Body of pancreas (tissue), 4 donors: ENCODE measurements around the gene SLC33A1. TPM values are rescaled to one million over a fixed set of nuclear protein-coding genes. Genes with fewer than 3 reads are reported as not detected.
"Not testable (repeated sequence)": the region's sequence is repeated elsewhere in the genome, so short reads cannot be mapped to it uniquely, and the experiment has no call there.

ENCODE experiments used
- ATAC-seq: fragments of 150-250 bp; one replicate; pipeline ENCODE4 v1.9.1; 2016
- DNase-seq, 4 donors: peaks; one replicate each; pipeline ENCODE4 v3.0.0-alpha.2; 2019
- H3K27ac ChIP-seq, 4 donors: fragments of 200-600 bp; sonication (generic); 1 replicate in 3 of 4; 2 replicates in 1 of 4; pipeline versions ENCODE4 v1.5.1 to v1.6.1; 2016 to 2019; ENCODE audit warnings: mild to moderate bottlenecking in 1 of 4, mixed read lengths in 1 of 4, moderate library complexity in 1 of 4
- H3K27me3 ChIP-seq, 2 donors: fragments of 200-600 bp; sonication (generic); one replicate each; pipeline ENCODE4 v1.6.0; 2016; ENCODE audit warnings: mild to moderate bottlenecking in 1 of 2
- H3K36me3 ChIP-seq, 2 donors: fragments of 200-600 bp; sonication (generic); replicated peaks in 1 of 2; 2 replicates each; pipeline ENCODE4 v1.5.1; 2016; ENCODE audit warnings: low read depth in 2 of 2; ENCODE audit not compliant: insufficient read depth in 1 of 2
- H3K4me1 ChIP-seq: fragments of 200-600 bp; sonication (generic); one replicate; pipeline ENCODE4 v1.6.0; 2016
- H3K4me3 ChIP-seq, 2 donors: fragments of 200-600 bp; sonication (generic); 1 replicate in 1 of 2; 2 replicates in 1 of 2; pipeline ENCODE4 v1.5.1; 2016 to 2019
- H3K9me3 ChIP-seq, 3 donors: fragments of 200-600 bp; sonication (generic); 1 replicate in 2 of 3; 2 replicates in 1 of 3; pipeline ENCODE4 v1.5.1; 2016
- POLR2A ChIP-seq, 3 donors: fragments of 450-650 bp; IDR thresholded peaks; one replicate each; pipeline ENCODE4 v1.6.1; 2016; ENCODE audit warnings: antibody characterized with exemption in 3 of 3, mild to moderate bottlenecking in 2 of 3
- WGBS, 2 donors: methylation state at CpG; one replicate each; pipeline ENCODE4 v1.1.5; 2017; 5-methylcytosine and 5-hydroxymethylcytosine counted together
- intact Hi-C: fragments of 100-400 bp; cut with DNase I; formaldehyde crosslinking; loops from one replicate; pipeline ENCODE4 v1.15.1; 2023
- total RNA-seq, 2 donors: library from RNA; depleted of rRNA; stranded (reverse); fragments of >200 nt; gene quantifications; one replicate each; pipeline ENCODE4 v1.1.0, GENCODE V29; 2016
- TF ChIP-seq, protein P1 (sequence below), 7 experiments: fragments of 450-650 bp in 4 of 7; fragments of 200-600 bp in 3 of 7; sonication (generic) in 3 of 7; IDR thresholded peaks; one replicate each; pipeline ENCODE4 v1.5.1; 2016 to 2019; ENCODE audit warnings: antibody characterized with exemption in 7 of 7

Gene SLC33A1
- total RNA-seq, 2 donors from 2014 or later: 40.0 to 42.2 TPM

DNA sequence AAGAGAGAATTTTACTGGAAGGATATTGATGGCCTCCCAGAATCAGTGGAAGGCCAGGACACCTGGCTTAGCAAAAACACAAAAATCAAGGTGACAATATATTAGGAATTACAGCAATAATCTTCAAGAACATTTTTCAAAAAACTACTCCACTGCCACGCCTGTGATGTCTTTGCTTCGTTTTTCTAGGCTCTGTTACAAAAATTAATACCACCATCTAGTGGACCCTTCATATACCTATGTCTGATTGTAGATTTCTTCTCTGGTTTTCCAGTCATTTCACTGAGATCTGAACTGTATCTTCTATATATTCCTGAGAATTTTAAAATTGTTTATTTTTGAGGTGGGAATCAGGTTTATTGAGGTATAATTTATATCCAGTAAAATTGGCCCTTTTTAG, 5.6 kb upstream of the SLC33A1 start:
- 0 to 2% methylated on average over 2 of the region's 2 CpGs for WGBS, 2 donors
- Histone ChIP-seq H3K9me3 (no peaks in the 10 kb centered on the region), H3K27ac (peak overlapping the region in 3 of 4 donors; percentile 15 to 44 (median 34)), H3K4me3 (no peak overlapping the region), H3K27me3 (no peaks in the 10 kb centered on the region), H3K4me1 (peaks cover 13% of the 10 kb centered on the region), H3K36me3 (no peaks in the 10 kb centered on the region)
- intact Hi-C loops: no loop called here
- TF ChIP-seq POLR2A (IDR thresholded peaks at IDR 0.05): no peak
- TF ChIP-seq, protein P1, sequence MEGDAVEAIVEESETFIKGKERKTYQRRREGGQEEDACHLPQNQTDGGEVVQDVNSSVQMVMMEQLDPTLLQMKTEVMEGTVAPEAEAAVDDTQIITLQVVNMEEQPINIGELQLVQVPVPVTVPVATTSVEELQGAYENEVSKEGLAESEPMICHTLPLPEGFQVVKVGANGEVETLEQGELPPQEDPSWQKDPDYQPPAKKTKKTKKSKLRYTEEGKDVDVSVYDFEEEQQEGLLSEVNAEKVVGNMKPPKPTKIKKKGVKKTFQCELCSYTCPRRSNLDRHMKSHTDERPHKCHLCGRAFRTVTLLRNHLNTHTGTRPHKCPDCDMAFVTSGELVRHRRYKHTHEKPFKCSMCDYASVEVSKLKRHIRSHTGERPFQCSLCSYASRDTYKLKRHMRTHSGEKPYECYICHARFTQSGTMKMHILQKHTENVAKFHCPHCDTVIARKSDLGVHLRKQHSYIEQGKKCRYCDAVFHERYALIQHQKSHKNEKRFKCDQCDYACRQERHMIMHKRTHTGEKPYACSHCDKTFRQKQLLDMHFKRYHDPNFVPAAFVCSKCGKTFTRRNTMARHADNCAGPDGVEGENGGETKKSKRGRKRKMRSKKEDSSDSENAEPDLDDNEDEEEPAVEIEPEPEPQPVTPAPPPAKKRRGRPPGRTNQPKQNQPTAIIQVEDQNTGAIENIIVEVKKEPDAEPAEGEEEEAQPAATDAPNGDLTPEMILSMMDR (IDR thresholded peaks at IDR 0.05): peak in 6 of 7 experiments; percentile 14 to 60 (median 47)
- no peak for DNase-seq
- peak; percentile 65 for ATAC-seq

DNA sequence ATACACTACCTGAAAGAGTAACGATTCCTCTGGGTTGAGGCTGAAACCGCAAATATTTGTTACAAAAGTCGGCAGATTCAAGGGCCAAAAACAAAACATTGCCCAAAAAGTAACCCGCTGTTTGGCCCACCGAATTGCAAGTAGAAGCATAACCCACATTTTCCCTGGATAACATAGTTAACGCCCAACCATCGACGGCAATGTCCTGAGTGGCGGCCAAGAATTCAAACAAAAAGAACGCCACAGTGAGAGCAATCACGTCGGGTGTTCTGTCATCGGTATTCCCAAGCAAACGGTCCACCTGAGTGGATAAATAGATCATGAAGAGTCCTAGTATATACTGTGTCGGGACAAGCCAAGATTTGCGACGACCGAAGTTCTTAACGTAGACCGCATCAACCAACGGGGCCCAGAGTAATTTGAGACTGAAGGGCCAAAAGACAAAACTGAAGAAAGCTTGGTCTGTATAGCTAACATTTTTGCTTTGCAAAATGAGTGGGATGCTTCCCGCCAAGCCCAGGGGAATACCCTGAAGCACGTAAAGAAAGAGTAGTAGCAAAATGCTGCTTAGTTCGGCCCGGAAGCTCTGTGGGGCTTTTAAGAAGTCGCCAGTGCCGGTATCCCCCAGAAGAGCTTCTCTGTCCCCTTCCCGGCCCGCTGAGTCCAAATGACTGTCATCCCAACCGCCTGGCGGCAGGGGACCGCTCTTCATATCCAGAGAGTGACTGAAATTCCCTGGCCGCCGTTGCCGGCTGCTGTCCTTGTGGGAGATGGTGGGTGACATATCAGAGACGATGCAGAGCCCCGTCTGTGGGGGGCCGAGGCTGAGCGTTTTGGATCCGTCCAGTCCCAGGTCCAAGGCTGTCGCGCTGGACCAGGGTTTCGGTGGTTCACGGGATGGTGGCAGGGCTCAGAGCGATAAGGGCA, 750 bp downstream of the SLC33A1 start:
- Histone ChIP-seq H3K27ac (peak overlapping the region; percentile 74 to 97 (median 85)), H3K9me3 (no peaks in the 10 kb centered on the region), H3K4me3 (peak overlapping the region; percentile 64 to 93), H3K27me3 (no peaks in the 10 kb centered on the region), H3K36me3 (no peaks in the 10 kb centered on the region), H3K4me1 (peaks cover 33% of the 10 kb centered on the region)
- DNase-seq (peak in 1 of 4 donors; percentile 33), ATAC-seq (peak; percentile 0)
- TF ChIP-seq, protein P1 (IDR thresholded peaks at IDR 0.05): peak in 3 of 7 experiments; percentile 17 to 33 (median 22)
- no peak for TF ChIP-seq POLR2A (IDR thresholded peaks at IDR 0.05)
- intact Hi-C loops: no loop called here
- WGBS, 2 donors: 1% methylated on average over 28 to 45 of the region's 45 CpGs

DNA sequence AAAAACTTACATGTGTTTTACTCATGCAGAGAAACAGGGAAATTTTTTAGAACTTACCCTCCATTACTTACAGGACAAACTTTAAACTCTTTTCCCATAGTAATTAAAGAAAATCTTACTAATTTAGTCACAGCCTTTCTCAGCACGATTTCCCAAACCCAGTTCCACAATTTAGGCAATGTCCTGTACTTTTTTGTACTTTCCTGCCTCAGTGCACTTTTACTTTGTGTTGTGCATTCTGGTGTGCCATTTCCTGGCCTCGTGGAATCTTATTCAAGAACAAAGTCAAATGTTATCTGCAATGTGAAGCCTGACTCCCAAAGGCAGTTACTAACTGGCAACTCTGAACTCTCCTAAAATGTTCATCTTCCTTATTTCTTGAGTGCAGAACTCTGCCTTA, 1.9 kb downstream of the SLC33A1 start:
- H3K4me3 ChIP-seq: peak overlapping the region; percentile 13 to 93
- TF ChIP-seq POLR2A (IDR thresholded peaks at IDR 0.05): no peak
- TF ChIP-seq, protein P1 (IDR thresholded peaks at IDR 0.05): no peak
- ATAC-seq: no peak
- H3K9me3 ChIP-seq: no peaks in the 10 kb centered on the region
- H3K27ac ChIP-seq: peak overlapping the region in 3 of 4 donors; percentile 2 to 94 (median 42)
- WGBS, 2 donors: 10 to 19% methylated on average over 2 of the region's 2 CpGs
- H3K27me3 ChIP-seq: no peaks in the 10 kb centered on the region
- DNase-seq: no peak
- no peaks in the 10 kb centered on the region for H3K36me3 ChIP-seq
- intact Hi-C loops: no loop called here
- H3K4me1 ChIP-seq: peaks cover 41% of the 10 kb centered on the region

DNA sequence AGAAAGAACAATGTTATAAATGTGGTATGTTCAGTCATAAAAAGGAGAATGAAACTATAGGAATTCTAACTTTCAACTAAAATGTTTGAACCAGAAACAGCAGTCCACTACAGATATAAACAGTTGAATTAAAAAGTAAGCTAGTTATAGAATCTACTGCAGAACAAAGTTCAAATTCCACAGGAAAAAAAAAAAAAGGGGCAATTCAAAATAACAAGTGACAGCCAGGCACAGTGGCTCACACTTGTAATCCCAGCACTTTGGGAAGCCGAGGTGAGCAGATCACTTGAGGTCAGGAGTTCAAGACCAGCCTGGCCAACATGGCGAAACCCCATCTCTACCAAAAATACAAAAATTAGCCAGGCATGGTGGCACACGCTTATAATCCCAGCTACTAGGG, 4.8 kb downstream of the SLC33A1 start:
- 43 to 50% methylated on average over 3 of the region's 3 CpGs for WGBS, 2 donors
- DNase-seq, H3K36me3 ChIP-seq, ATAC-seq, intact Hi-C loops, H3K27me3 ChIP-seq, H3K4me3 ChIP-seq, H3K9me3 ChIP-seq: not testable (repeated sequence)
- peaks cover 55% of the 10 kb centered on the region for H3K4me1 ChIP-seq
- H3K27ac ChIP-seq: peak overlapping the region in 1 of 4 donors; percentile 42

DNA sequence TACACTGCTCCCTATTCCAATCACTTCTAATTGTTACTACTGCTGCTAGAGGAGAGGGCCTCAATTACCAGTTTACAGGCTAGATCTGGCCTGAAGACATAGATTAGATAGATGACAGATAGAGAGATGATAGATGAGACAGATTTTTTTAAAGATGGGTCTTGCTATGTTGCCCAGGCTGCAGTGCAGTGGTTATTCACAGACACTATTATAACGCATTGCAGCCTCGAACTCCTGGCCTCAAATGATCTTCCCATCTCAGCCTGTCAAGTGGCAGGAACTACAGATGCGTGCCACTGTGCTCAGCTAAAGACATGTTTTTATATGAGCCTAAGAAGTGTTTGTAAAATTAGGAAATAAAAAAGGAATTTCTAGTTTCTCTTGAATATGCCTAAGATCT, 6.2 kb downstream of the SLC33A1 start:
- no peaks in the 10 kb centered on the region for H3K9me3 ChIP-seq
- H3K4me1 ChIP-seq: peaks cover 65% of the 10 kb centered on the region
- H3K4me3 ChIP-seq: no peak overlapping the region

More for the DNA sequence above, 6.2 kb downstream of the SLC33A1 start:
- WGBS, 2 donors: 64 to 71% methylated on average over 3 of the region's 3 CpGs
- no peak for TF ChIP-seq POLR2A (IDR thresholded peaks at IDR 0.05)
- TF ChIP-seq, protein P1 (IDR thresholded peaks at IDR 0.05): no peak
- DNase-seq (no peak), ATAC-seq (no peak)
- intact Hi-C loops: no loop called here
- no peak overlapping the region for H3K27ac ChIP-seq
- H3K27me3 ChIP-seq: no peaks in the 10 kb centered on the region
- H3K36me3 ChIP-seq: no peaks in the 10 kb centered on the region
